ENCODE measurements around the gene VPS4A.

- no peak for TF ChIP-seq POLR2A (IDR thresholded peaks at IDR 0.05; ENCODE audit: low read depth)
- TF ChIP-seq CTCF (IDR thresholded peaks at IDR 0.05) = no peak
- TF ChIP-seq POLR2AphosphoS5 (IDR thresholded peaks at IDR 0.05) = no peak
- no peak for TF ChIP-seq EP300 (IDR thresholded peaks at IDR 0.05)
Measured at GRCh38 chr16:69371564-69371963, 60.4 kb downstream of the VPS4A start.

Data from esophagus muscularis mucosa (tissue), 4 donors.